NCI-H1048 (cell line): ENCODE results near the gene CADM2.
"Not testable (repeated sequence)": the region's sequence is repeated elsewhere in the genome, so short reads cannot be mapped to it uniquely, and the experiment has no call there.

Experiments used
- DNase-seq: peaks from one replicate; lab custom pipeline; 2025; lab: John Stamatoyannopoulos, UW

Gene CADM2

GRCh38 chr3:85672761-85673160 lies 714.0 kb downstream of the CADM2 start:
- no peak for DNase-seq

- DNase-seq = no peak
Measured at GRCh38 chr3:85678713-85679112, 719.9 kb downstream of the CADM2 start.

DNA sequence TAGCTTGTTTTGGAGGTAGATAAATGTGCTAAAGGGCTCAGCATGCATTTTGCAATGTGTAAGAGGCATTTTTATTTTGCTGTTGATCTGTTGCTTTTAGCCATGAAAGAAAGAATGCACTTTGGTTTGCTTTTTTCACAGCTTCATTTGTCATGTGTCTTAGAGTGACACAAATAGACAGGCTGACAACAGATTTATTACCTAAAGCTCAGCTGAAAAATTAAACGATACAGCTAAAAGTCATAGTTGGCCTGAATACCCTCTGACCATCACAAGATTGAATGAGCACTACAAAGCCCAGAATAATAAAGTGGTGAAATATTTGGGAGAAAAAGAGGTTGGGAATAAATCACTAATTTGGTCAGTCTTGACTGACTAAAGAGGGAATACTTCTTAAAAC lies 723.1 kb downstream of the CADM2 start:
- DNase-seq = no peak

GRCh38 chr3:85691196-85691595 lies 732.4 kb downstream of the CADM2 start:
- no peak for DNase-seq

DNA sequence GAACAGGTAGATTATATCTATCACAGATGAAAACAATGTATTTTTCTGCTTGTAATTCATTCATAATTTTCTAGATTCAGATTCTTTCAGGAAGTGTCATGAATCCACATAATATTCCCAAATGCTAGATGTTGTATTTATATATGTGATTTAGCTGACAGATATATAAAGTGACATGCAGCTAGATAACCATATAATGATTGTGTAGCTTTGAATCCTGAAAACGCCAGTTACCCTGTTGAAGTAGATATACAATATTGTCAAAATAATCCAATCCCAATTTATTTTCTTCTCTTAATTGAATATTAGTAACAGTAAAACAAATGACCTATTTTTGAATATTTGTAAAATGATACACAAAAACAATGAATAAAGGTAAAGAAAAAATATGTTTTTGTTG lies 738.4 kb downstream of the CADM2 start:
- no peak for DNase-seq

GRCh38 chr3:85706130-85706529 lies 747.3 kb downstream of the CADM2 start:
- no peak for DNase-seq

GRCh38 chr3:85708325-85708724 lies 749.5 kb downstream of the CADM2 start:
- DNase-seq = not testable (repeated sequence)

- DNase-seq = peak; percentile 28
Measured at GRCh38 chr3:85709346-85709892, 750.6 kb downstream of the CADM2 start.

DNA sequence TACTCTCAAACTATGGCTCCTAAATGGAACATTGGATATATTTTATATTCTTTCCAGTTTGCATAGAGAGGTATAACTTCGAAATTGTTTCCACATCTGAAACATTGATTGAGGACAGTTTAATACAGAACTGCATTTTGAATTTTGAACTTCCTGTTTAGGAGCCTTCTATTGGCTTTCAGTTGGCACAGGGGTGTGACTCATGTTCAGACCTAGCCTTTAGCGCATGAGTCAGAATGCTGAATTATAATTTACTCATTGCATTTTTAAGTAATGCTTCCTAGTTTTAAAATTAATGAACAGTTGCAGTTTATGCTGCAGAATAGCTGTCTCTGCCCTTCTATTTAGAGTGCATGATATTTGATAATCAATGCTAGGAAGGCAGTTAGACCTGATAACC lies 751.7 kb downstream of the CADM2 start:
- DNase-seq = no peak

DNA sequence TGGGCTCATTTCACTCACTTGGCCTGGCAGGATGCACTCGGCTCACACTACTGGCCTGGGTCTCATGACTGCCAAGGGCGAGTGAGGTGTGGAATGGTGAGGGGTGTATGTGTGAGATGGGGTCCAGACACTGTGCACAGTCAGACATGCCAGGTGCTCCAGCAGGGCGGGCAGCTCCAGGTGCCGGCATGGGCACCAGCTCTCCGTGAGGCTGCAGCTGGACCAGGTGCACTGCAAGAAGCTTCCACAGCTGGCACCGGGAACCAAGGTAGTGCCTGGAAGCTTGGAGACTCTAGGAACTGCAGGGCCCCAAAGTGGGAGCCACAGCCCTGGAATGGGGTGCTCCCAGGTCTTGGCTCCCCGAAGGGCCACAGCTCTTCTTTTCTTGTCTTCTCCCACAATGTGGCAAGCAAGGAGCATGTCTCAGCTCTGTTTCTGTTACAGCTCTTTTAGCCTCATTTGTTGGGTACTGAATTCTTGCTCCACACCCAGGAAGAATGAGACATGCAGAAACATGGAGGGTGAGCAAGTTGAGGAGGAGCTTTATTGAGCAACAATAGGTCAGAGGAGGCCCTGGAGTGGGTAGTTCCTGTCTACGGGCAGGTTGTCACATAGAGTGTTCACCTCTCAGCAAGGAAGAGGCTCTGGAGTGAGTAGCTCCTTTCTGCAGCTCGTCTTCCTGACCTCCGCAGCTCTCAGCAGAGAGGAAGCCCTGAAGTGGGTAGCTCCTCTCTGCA lies 762.8 kb downstream of the CADM2 start:
- DNase-seq = no peak

DNA sequence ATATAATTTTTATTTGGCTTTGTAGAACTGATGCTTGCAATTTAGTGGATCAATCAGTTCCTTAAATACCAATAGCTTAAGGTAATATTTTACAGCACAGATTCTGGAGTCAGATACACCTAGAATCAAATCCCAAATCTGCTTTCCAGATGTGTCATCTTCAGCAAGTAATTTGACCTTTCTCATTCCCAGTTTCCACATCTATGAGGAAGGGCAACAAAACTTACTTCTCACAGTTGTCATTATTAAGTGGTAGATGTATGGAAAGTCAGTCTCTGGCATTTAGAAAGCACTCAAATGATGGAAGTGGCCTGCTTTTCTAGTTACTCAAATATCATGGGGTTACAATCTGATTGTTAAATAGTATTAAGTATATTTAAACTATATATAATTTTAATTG lies 767.0 kb downstream of the CADM2 start:
- no peak for DNase-seq

DNA sequence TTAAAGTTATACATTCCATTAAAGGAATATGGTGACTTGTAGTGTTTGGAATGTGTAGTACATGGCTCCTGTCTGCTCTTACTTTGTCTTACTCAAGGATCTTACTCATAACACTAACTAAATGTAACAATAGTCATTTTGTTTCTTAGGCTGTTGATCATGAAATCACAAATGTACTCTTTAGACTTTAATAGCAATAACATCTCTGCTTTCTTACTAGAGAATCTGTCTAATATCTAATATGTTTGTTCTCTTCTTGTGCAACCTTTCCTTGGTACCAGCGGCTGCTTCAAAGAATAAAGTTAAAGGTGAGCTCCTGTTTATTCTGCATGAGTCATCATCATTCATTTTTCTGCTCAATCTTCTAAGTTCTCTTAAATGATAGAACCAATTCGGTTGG lies 767.5 kb downstream of the CADM2 start:
- DNase-seq = no peak

- no peak for DNase-seq
Measured at GRCh38 chr3:85737846-85738245, 779.1 kb downstream of the CADM2 start.

DNA sequence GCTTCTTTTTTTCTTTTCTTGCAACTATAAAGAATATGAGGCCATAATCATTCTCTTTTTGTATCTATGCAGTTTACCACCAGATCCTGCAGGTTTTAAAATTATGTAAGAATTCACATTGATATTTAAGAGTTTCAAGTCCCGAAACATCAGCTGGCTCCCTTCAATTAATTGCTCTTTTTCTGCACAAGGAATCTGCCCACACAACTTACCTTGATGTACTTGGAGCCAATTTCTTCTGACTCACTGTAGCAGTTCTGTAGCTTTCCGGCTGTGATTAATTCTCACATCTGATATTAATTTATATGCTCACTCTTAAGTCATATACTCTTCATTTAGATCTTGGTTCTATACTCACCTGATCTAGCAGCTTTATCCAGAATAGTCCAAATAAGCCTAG lies 781.8 kb downstream of the CADM2 start:
- no peak for DNase-seq

GRCh38 chr3:85758442-85758841 lies 799.7 kb downstream of the CADM2 start:
- no peak for DNase-seq

- no peak for DNase-seq
Measured at GRCh38 chr3:85760342-85760741, 801.6 kb downstream of the CADM2 start.

- DNase-seq = no peak
Measured at GRCh38 chr3:85780806-85781205, 822.0 kb downstream of the CADM2 start.

GRCh38 chr3:85781806-85782205 lies 823.0 kb downstream of the CADM2 start:
- DNase-seq = no peak

- DNase-seq = no peak
Measured at GRCh38 chr3:85783291-85783690, 824.5 kb downstream of the CADM2 start.

GRCh38 chr3:85785766-85786165 lies 827.0 kb downstream of the CADM2 start:
- no peak for DNase-seq

- no peak for DNase-seq
Measured at GRCh38 chr3:85790445-85791030, 831.7 kb downstream of the CADM2 start.

DNA sequence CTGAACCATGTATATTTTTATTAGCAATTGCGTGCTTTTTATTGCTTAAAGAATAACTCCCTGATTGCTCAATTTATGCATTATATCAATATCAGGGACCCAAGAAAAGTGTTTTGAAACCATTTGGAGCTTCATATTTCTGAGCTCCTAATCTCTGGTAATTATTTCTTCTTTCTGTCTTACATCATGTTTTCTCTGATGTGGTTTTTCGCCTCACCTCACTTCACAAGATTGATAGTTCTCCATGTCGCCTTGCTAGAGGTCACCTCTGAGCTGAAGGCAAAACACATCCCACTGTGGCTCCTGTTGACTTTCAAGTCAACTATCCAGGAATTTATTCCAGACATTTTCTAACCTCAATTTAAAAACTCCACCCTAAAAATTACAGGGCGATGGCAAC lies 837.4 kb downstream of the CADM2 start:
- no peak for DNase-seq

DNA sequence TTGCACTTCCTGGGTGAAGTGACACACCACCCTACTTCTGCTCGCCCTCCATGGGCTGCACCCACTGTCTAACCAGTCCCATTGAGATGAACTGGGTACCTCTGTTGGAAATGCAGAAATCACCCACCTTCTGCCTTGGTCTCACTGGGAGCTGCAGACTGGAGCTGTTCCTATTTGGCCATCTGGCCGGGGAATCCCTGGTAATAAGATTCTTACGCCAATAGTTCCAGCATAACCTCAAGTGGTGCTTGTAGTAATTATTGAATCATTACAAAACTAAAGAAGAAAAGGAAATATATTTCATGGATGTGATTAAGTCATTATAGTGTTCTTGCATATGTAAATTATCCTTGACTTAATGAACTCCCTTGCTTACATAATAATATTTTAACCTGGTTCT lies 841.9 kb downstream of the CADM2 start:
- no peak for DNase-seq

DNA sequence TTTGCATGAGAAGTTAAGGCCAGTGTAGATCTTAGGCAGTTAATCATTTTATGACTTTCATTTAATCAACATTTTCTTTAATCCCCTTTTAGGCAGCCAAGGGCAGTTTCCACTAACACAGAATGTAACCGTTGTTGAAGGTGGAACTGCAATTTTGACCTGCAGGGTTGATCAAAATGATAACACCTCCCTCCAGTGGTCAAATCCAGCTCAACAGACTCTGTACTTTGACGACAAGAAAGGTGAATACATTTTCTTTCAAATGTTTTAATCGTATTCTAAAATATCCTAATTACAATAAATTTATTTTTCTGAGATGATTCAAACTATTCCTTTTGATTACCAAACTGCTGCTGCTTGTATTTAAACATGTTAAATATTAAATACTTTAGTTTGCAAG lies 843.2 kb downstream of the CADM2 start:
- peak; percentile 8 for DNase-seq
